Effector memory CD4-positive, alpha-beta T cell (primary cell): Measurements from ENCODE around the gene CHCHD4.

Experiments
- DNase-seq, 3 donors: peaks; one replicate each; pipeline ENCODE4 v3.0.0-alpha.2; 2020
- H3K27ac ChIP-seq: 2 replicates; pipeline ENCODE4 v1.7.0; 2013; ENCODE audit warnings: mild to moderate bottlenecking, low read length, moderate library complexity; ENCODE audit not compliant: insufficient read depth, poor library complexity, severe bottlenecking
- H3K27me3 ChIP-seq: replicated peaks from 2 replicates; pipeline ENCODE4 v1.7.0; 2013; ENCODE audit warnings: mild to moderate bottlenecking, low read length; ENCODE audit not compliant: insufficient read depth, control insufficient read depth, poor library complexity, severe bottlenecking
- H3K36me3 ChIP-seq: 2 replicates; pipeline ENCODE4 v1.7.0; 2013; ENCODE audit warnings: mild to moderate bottlenecking, low read length, moderate library complexity; ENCODE audit not compliant: control insufficient read depth, insufficient read depth
- H3K4me1 ChIP-seq: 2 replicates; pipeline ENCODE4 v1.7.0; 2013; ENCODE audit warnings: low read length, mild to moderate bottlenecking; ENCODE audit not compliant: control insufficient read depth, insufficient read depth, poor library complexity, severe bottlenecking
- H3K4me3 ChIP-seq: 2 replicates; pipeline ENCODE4 v1.7.0; 2013; ENCODE audit warnings: low read length, low read depth, mild to moderate bottlenecking; ENCODE audit not compliant: insufficient read depth, poor library complexity, severe bottlenecking
- H3K9me3 ChIP-seq: 2 replicates; pipeline ENCODE4 v1.7.0; 2013; ENCODE audit warnings: mild to moderate bottlenecking, low read length, moderate library complexity; ENCODE audit not compliant: control insufficient read depth

The CHCHD4 gene

GRCh38 chr3:14143271-14144225 is 18.9 kb upstream of the CHCHD4 start:
- peaks cover 43% of the 10 kb centered on the region for H3K36me3 ChIP-seq
- H3K9me3 ChIP-seq, result no peaks in the 10 kb centered on the region
- peak overlapping the region; percentile 22 for H3K4me3 ChIP-seq
- peak overlapping the region; percentile 99 for H3K27ac ChIP-seq
- peaks cover 49% of the 10 kb centered on the region for H3K4me1 ChIP-seq
- no peaks in the 10 kb centered on the region for H3K27me3 ChIP-seq
- DNase-seq, result no peak

GRCh38 chr3:14142567-14143270 is 18.0 kb upstream of the CHCHD4 start:
- Histone ChIP-seq H3K27me3 (no peaks in the 10 kb centered on the region), H3K27ac (peak overlapping the region; percentile 99), H3K4me1 (peaks cover 49% of the 10 kb centered on the region), H3K9me3 (no peaks in the 10 kb centered on the region), H3K4me3 (no peak overlapping the region), H3K36me3 (peaks cover 43% of the 10 kb centered on the region)
- peak; percentile 58 to 74 (median 69) for DNase-seq

- Histone ChIP-seq H3K4me3 (no peak overlapping the region), H3K36me3 (peaks cover 44% of the 10 kb centered on the region), H3K9me3 (no peaks in the 10 kb centered on the region), H3K27ac (peak overlapping the region; percentile 99), H3K27me3 (no peaks in the 10 kb centered on the region), H3K4me1 (peaks cover 49% of the 10 kb centered on the region)
- DNase-seq, result no peak
Observed at GRCh38 chr3:14141602-14142341, 17.1 kb upstream of the CHCHD4 start.

GRCh38 chr3:14141144-14141543 is 16.5 kb upstream of the CHCHD4 start:
- Histone ChIP-seq H3K27me3 (no peaks in the 10 kb centered on the region), H3K36me3 (peaks cover 42% of the 10 kb centered on the region), H3K4me1 (peaks cover 49% of the 10 kb centered on the region), H3K4me3 (no peak overlapping the region), H3K27ac (peak overlapping the region; percentile 99), H3K9me3 (no peaks in the 10 kb centered on the region)
- no peak for DNase-seq

GRCh38 chr3:14140668-14141067 is 16.0 kb upstream of the CHCHD4 start:
- no peak for DNase-seq
- Histone ChIP-seq H3K9me3 (no peaks in the 10 kb centered on the region), H3K36me3 (peaks cover 44% of the 10 kb centered on the region), H3K4me1 (peaks cover 47% of the 10 kb centered on the region), H3K27ac (peak overlapping the region; percentile 99), H3K27me3 (no peaks in the 10 kb centered on the region), H3K4me3 (no peak overlapping the region)

- H3K4me3 ChIP-seq, result no peak overlapping the region
Observed at GRCh38 chr3:14139771-14140170, 15.1 kb upstream of the CHCHD4 start.

GRCh38 chr3:14138878-14139655 is 14.4 kb upstream of the CHCHD4 start:
- peaks cover 33% of the 10 kb centered on the region for H3K4me1 ChIP-seq
- H3K4me3 ChIP-seq, result no peak overlapping the region
- H3K9me3 ChIP-seq, result no peaks in the 10 kb centered on the region
- H3K27ac ChIP-seq, result no peak overlapping the region
- H3K36me3 ChIP-seq, result peaks cover 58% of the 10 kb centered on the region
- H3K27me3 ChIP-seq, result no peaks in the 10 kb centered on the region
- no peak for DNase-seq

More at GRCh38 chr3:14139771-14140170, 15.1 kb upstream of the CHCHD4 start:
- Histone ChIP-seq H3K27ac (no peak overlapping the region), H3K36me3 (peaks cover 51% of the 10 kb centered on the region), H3K9me3 (no peaks in the 10 kb centered on the region), H3K27me3 (no peaks in the 10 kb centered on the region), H3K4me1 (peaks cover 38% of the 10 kb centered on the region)
- no peak for DNase-seq

- peaks cover 66% of the 10 kb centered on the region for H3K36me3 ChIP-seq
- no peaks in the 10 kb centered on the region for H3K9me3 ChIP-seq
- no peaks in the 10 kb centered on the region for H3K27me3 ChIP-seq
- no peak for DNase-seq
- H3K27ac ChIP-seq, result no peak overlapping the region
- H3K4me1 ChIP-seq, result peaks cover 25% of the 10 kb centered on the region
- H3K4me3 ChIP-seq, result no peak overlapping the region
Observed at GRCh38 chr3:14138109-14138877, 13.6 kb upstream of the CHCHD4 start.

GRCh38 chr3:14137445-14137844 is 12.8 kb upstream of the CHCHD4 start:
- peaks cover 74% of the 10 kb centered on the region for H3K36me3 ChIP-seq
- no peak for DNase-seq
- no peaks in the 10 kb centered on the region for H3K27me3 ChIP-seq
- H3K27ac ChIP-seq, result no peak overlapping the region
- no peaks in the 10 kb centered on the region for H3K9me3 ChIP-seq
- H3K4me1 ChIP-seq, result peaks cover 20% of the 10 kb centered on the region
- H3K4me3 ChIP-seq, result no peak overlapping the region
